CD4-positive, alpha-beta T cell treated with Interleukin-17A for 1 hour (primary cell): ENCODE data around the gene DCLK2.

Source experiments
- DNase-seq: peaks from one replicate; pipeline ENCODE4 v3.0.0-alpha.2; 2020

DCLK2 gene

DNA sequence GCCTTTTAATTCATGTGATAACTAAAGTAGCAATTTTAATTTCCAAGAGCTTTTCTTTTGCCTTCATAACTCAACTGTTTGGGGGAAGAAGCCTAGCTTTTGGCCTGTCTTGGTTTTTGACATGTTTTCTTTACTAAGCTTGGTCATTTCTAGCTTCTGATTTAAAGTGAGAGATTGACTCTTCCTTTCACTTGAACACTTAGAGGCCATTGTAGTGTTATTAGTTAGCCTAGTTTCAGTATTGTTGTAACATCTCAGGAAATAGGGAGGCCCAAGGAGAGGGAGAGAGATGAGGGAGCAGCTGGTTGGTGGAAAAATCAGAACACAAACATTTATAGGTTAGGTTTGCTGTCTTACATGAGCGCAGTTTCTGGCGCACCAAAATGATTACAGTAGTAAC, 44.8 kb downstream of the DCLK2 start:
- no peak for DNase-seq

DNA sequence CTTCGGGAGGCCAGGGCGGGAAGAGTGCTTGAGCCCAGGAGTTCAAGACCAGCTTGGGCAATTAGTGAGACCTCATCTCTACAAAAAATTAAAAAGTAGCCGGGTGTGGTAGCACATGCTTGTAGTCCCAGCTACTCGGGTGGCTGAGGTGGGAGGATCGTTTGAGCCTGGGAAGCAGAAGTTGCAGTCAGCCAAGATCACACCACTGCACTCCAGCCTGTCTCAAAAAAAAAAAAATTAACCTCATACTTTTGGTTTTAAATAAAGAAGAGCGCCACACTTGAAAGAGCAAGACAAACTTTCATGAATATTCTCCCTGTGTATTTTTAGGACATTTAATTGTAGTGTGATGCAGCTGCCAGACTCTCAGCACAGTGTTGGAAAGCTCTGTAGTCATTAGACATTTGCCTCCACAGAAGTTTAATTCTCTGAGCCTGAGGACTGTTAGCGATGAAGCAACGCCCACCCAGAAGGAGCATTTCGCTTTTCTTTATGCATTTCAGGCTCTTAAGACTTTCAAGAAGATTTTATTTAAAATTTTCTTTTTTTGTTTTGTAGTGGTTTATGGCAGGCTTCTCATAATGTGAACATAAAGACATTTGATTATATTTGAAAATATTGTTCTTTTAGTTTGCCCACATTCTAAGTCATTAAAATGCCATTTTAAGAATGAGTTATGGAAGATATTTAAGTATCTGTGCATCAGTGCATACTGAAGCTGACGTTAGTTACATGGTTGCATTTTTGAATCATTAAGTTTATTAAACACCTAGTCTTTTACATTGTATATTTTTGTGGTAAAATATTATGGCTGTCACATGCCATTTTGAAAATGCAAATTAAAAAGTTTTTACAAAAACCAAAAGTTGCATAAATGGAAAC, 45.8 kb downstream of the DCLK2 start:
- DNase-seq = no peak

DNA sequence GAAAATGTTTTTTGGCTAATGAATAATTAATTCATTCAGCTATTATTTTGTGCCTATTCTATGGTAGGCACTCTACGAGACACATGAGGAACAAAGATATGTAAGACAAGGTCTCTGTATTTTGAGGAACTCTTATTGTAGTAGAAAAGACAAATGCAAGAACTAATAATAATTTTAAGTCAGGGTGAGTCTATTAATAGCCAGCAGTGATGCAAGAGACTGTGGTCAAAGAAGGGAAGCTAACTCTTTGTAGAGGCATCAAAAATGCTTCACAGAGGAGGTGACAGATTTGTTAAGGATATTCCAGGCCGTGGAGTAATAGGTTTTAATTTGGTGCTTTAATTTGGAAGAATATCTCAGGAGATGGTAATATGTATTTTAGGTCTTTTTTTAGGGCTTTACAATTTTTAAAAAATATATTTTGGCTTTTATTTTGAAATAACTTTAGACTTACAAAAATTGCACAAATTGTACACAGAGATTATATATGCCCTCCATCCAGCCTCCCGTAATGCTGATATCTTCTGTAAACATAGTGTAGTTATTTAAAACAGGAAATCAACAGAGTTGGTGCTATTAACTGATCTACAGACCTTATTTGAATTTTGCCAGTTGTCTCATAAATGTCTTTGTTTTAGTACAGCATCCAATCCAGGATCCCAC, 48.1 kb downstream of the DCLK2 start:
- no peak for DNase-seq

DNA sequence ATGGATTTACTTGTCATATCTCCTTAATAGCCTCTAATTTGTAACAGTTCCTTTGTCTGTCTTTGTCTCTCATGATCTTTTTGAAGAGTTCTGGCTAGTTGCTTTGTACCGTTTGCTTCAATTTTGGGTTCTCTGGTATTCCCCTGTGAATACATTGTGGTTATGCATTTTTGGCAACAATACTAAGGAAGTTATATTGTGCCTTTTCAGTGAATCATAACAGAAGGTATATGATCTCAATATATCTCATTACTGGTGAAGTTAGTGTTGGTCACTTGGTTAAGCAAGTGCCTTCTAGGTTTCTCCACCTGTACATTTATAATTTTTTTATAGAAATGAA, 48.6 kb downstream of the DCLK2 start:
- DNase-seq = no peak

DNA sequence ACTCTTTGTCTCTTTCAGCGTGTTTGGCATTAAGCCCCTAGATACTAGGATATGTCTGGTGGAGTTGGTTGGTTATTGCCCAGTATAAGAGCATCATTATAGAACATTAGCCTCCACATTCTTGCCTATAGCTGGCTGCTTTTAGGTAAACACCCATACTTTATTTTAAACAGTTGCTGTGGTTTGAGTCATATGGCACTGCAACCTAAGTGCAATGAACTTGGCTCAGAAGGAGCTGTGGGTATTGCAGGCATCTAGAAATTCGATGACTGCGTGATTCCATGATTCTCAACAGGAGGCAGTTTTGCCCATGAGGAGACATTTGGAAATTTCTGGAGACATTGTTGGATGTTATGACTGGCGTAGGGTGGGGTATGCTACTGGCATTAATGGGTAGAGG, 49.5 kb downstream of the DCLK2 start:
- no peak for DNase-seq

DNA sequence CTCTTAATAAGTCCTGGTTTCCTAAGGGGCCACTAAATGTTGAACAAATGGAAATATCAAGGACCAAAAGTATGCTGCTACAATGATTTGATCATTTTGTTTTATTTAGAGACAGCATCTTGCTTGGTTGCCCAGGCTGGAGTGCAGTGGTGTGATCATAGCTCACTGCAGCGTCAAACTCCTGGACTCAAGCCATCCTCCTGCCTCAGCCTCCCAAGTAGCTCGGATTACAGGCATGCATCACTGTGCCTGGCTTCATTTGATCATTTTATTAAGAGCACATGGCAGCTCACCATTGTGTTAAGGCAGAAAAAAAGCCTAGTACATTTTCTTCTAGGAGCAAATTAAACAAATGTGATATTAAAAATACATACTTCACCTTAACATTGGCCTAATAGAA, 52.7 kb downstream of the DCLK2 start:
- DNase-seq = no peak

DNA sequence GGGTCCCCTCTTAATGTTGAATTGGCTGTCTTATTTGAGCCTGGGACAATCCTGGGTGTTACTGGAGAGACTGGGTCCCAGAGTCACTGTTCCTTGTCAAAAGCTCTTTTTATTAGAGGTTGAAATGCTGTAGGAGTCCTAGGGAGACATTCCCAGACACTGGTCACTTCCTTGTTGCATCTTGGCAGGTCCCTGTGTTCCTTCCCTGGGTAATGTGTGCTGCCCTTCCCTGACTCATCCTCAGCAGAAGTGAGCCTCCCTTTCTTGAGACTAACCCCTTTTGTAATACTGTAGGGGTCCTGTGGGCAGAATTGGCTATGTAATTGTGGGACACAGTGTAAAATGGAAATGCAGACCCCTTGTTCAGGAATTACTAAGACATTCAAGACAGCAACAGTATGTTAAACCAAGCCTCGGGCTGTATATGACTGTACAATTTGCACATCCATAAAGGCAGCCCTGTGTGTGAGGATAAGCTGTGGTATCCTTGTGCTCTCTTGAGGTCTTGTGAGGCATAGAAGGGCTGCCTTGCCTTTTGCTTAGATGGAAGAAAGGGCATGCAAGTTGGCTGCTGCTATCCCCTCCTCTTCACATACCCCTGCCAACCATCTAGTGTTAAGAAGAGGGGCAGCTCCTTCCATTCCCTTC, 53.5 kb downstream of the DCLK2 start:
- DNase-seq = no peak

DNA sequence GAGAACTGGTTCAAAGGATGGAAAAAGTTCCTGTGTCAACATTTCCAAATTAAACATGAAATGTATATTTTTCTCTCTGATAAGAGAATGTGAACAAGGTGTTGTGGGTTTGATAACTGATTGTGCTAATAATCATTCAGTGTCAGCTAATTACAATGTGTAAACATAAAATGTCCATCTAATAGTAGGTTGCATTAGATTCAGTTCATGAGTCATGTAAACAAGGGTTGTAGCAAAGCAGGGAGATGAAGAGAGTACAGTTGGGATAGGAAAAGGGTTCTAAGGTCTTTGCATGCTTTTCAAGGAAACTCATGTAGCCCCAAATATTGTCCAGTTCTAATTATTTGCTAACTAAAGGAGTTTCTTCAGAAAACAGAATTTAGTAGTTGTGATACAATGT, 55.4 kb downstream of the DCLK2 start:
- no peak for DNase-seq

DNA sequence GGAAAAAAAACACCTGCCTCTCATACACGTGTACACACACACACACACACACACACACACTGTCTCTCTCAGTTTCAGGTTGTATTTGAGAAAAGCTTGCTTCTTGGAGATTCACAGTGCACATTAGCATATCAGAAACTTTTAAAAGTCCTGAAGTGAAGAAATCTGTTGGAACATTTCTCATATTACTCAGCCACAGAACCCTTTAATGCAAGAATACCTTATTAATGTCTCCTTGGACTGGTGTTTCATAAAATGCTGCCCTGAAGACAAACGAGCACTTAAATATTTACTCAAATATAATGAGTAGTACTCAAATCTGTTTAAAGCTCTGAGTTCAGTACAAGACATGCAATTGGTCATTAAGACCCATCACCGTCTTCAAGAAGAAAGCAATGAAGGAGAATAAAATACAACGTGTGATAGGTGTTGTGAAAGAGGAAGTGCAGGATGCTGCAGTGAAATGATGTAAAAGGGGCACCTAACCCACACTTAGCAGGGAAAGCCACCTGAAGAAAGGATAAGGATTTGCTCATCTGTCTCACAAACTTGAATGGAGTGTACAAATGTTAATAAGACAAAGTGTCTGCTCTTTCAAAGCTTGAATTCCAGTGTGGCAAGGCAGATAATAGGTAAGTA, 57.0 kb downstream of the DCLK2 start:
- no peak for DNase-seq

DNA sequence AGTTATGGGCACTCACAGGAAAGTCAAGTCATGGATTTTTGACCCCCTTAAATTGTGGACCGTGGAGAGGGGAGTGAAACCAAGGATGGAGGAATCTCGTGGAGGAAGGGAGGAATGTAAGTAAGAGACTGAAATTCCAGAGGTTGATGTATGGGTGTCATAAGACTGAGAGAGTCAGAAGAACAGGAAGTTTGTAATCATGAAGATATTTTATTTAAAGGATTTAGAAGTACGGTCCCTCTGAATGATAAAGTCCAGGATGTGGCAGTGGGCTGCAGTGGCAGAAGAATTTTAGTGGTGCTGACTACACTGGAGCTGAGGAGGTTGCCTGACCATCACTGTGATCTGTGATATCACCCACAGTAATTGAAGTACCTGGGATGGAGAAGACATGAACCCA, 57.8 kb downstream of the DCLK2 start:
- DNase-seq = no peak

DNA sequence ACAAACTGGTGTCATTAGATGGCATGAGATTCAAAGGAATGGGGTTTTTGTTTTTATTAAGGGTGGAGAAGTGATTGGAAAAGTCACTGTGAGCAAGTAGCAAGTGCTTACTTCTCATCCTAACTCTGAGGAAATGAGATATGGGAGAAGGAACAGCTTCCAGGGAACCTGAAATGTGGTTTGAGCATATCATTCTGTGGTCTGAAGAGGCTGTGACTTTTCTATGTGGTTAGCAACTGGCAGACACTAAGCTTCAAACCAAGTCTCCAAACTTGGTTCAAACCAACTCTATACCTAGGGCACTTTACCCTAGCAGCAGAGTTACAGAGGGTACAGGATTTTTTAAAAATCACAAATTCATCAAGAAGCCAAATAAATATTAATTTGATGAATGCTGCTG, 58.2 kb downstream of the DCLK2 start:
- DNase-seq = no peak

DNA sequence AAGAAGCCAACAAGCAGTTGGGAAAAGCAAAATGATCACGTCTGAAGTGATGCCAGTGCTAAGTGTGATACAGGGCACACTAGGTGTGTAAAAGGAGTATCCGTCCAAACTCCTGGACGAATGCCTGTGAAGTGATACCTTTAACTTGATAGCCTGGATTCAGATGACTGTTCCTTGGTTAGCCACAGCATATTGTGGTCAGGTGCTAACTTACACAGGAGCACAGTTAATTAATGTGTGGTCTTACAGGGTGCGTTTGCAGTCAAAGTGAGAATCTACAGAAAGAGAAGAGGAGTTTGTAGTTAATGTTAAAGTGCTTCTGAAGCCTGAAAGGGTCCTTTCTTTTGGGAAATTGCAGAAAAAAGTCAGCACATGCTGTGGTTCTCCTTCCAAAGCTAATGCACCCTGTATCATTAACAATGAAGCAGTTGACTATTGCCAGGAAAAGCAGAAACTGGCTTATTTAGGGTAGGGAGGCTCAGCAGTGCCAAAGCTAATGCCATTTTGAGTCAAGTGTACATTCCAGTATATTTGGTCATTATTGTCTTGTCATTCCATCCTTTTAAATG, 61.1 kb downstream of the DCLK2 start:
- DNase-seq = no peak

DNA sequence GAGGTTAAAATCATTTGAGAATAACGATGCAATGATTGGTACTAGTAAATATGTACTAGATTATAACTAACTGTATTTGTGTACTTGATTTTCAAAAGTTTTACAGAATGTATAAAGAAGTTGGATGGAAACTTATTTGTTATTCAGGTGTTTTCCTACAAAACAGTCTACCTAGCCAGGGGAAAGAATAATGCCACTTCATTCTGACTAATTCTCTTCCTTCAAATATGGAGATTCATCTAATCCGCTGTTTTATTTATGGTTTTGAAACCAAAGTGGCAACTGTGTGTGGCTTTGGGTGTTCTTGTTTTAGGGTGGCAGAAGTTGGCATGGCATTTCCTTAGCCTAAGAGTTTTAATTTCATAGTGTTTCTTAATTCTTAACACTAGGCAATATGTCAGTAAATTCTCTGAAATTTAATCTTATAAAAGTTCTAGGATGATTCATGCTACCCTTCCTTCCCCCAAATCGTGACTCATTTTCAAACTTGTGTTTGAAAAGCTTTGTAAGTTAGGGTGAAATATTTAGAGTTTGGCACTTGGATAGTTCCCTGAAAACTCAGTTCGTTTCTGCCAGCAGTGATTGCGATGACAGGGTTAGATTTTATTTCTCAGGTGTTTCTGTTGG, 62.6 kb downstream of the DCLK2 start:
- DNase-seq = no peak

DNA sequence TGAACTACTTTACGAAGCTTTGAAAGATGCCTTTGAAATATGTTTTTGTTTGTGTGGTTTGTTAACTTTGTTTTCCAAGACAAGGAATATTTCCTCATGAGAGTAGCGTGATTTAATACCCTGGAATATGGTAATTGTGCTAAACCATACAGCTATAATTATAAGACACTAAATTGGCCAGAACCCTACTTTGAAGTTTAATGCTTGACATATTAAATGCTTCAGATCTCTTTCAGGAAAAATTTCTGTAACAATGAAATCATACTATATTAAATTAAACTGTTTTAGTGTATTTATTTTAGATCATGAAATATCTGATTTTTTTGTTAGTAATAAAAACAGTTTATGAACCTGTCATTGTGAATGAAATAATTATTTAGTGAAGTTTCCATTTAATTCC, 63.5 kb downstream of the DCLK2 start:
- DNase-seq = no peak

DNA sequence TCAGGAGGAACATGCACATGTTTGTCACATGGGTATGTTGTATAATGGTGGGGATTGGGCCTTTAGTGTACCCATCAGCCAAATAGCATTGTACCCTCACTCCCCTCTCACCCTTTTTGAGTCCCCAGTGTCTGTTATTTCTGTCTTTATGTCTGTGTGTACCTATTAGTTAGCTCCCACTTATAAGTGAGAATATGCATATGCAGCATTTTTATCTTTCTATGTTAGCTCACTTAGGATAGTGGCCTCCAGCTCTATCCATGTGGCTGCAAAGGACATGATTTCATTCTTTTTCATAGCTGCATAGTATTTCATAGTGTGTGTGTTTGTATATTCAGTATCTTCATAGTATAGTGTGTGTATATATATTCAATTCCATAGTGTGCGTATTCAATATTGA, 64.6 kb downstream of the DCLK2 start:
- no peak for DNase-seq

DNA sequence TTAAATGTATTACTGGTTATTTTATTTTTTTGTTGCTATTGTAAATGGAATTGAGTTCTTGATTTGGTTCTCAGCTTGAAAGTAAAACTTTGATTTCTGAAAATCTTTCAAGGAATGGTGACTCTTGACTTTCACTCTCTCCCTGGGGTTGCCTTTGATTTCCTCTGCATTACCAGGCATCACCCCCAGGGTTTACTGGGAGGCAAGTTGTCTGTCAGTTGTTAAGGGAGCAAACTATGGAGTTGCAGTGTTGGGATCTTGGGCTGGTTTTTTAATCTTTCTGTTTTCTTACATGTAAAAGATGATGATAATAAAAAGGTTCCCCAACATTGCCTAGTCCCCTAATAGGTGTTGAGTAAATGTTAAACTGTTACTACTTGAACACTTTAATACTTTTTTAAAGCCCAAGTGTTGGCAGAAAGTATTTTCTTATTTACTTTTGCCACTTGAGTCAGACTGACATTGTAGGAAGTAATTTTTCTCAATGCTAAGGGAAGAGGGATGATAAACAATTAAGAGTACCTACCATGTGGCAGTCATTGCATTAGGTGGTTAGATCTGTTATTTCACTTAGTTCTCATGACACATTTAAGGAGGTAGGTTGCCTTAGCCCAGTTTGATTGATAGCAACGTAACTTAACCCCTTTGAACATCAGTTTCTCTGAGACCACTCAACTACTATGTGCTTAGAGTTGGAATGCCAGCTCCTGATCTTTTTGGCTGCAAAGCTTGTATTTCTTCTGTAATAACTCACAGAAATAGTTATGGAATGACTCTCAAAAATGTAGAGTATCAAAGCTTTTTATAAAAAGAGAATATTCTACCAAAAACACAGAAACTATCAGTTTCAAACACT, 67.1 kb downstream of the DCLK2 start:
- DNase-seq = no peak

DNA sequence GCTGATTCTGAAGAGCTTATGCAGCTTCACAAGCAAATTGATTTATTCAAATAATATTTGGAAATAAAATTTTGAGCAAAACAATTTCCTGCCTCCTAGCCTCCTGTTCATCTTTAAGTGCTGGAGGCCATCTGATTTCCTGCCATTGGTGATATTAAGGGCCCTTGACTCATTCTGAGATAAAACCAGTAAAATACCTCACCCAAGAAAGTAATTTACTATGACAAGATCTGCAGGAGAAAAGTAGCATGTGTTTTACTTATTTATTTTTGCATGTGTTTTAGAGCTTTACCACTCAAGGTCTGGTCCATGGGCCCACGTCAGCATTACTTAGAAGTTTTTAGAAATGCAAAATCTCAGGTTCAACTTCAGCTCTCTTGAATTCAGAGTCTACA, 67.7 kb downstream of the DCLK2 start:
- DNase-seq = no peak

DNA sequence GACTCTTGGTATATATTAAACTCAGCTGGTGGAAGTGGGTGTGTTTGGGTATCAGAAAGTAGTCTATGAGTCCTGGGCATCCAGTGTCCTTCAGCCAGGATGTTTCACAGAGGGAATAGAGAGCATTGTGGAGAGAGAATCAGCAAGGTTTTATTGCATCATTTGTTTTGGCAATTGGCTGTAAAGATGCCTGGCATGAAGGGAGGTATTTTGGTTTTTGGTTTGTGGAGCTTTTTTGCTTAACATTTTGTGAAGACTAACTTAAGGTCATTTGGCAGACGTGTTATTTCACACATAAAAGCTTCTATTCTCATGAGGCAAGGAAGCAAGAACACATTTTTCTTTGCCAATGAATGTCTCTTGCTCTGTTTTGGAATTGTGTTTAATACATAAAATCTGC, 71.1 kb downstream of the DCLK2 start:
- no peak for DNase-seq

DNA sequence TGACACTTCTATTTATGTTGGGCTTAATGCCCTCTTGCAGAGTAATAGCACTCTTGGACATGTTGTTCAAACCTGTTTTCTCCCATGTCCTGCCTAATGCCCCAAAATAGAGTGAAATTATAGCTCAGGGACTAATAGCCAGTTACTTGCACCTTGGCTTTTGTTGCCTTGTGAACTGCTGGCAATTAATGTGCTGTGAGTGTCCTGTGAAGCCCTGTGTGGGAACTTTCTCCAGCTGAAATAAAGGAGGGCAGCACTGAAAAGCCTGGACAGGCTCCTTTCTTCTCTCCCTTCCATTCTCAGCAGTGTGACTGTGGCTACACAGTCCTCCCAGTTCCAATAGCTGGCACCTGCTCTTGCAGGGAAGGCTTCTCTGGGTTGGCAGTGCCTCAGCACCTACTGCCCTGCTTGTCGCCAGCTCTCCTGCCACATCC, 72.4 kb downstream of the DCLK2 start:
- DNase-seq = no peak

DNA sequence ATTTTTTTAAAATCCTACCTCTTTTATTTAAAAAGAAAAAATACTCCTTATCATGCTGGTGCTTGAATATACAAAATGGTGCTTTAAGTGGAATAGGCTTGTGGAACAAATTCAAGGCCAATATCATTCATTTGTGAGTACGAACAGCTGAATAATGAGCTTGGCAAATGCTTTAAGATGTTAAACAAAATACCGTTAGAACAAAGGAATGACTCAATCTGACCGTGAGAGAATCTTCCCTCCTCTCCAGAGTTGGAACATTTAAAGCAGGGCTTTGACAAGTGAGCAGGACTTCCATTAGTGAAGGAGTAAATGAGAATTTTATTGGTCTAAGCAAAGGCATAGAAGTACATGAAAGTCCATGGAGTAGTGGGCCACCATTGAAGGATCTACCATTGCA, 74.5 kb downstream of the DCLK2 start:
- no peak for DNase-seq

DNA sequence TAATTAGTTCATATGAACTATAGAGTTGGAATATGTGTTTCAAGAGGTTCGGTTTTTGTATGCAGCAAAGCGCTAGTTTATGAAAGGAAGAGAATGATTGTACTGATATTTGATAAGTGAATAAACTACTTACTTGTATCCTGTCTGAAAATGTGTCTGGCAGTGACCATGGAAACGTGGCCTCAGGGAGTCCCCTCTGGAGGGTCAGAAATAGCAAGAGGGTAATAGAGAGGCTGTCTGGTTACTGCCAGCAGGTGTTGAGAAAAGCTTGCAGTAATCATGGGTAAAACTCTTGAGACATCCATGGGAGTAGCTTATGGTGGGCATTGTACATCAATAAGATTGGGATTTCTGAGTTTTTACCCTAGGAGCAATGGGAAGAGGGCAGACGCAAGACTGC, 77.1 kb downstream of the DCLK2 start:
- DNase-seq = no peak

DNA sequence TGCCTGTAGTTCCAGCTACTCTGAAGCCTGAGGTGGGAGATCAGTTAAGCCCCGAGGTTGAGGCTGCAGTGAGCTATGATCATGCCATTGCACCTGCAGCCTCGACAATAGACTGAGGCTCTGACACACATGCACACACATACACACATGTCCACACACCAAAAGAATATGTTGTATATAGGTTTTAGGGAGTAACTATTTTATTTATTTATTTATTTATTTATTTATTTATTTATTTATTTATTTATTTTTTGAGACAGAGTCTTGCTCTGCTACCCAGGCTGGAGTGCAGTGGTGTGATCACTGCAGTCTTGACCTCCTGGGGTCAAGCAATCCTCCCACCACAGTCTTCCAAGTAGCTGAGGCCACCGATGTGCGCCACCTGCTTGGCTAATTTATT, 78.3 kb downstream of the DCLK2 start:
- no peak for DNase-seq
